Heart left ventricle (tissue), 16 donors: ENCODE data around the gene ZNF488. TPM values are rescaled to one million over a fixed set of nuclear protein-coding genes. Genes with fewer than 3 reads are reported as not detected.

Source experiments
- ATAC-seq, 4 donors: fragments of 200-7000 bp; cut with Tn5 transposase; one replicate each; pipeline ENCODE4 v1.9.1; 2020 to 2022; ENCODE audit warnings: moderate library complexity in 4 of 4, mild to moderate bottlenecking in 3 of 4, moderate number of reproducible peaks in 1 of 4
- DNase-seq, 5 donors: peaks; one replicate each; pipeline ENCODE4 v3.0.0-alpha.2; 2020
- H3K27ac ChIP-seq, 12 donors: fragments of 200-600 bp; sonication (generic) in 4 of 12; one replicate each; pipeline versions ENCODE4 v1.5.0 to v1.8.0; 2016 to 2022; ENCODE audit warnings: mild to moderate bottlenecking in 2 of 12
- H3K27me3 ChIP-seq, 9 donors: fragments of 200-600 bp; sonication (generic) in 2 of 9; one replicate each; pipeline versions ENCODE4 v1.5.1 to v1.8.0; 2016 to 2022; ENCODE audit warnings: mild to moderate bottlenecking in 3 of 9
- H3K36me3 ChIP-seq, 9 donors: fragments of 200-600 bp; sonication (generic) in 2 of 9; one replicate each; pipeline versions ENCODE4 v1.5.0 to v1.8.0; 2018 to 2022; ENCODE audit warnings: mild to moderate bottlenecking in 2 of 9
- H3K4me1 ChIP-seq, 12 donors: fragments of 200-600 bp; sonication (generic) in 4 of 12; one replicate each; pipeline versions ENCODE4 v1.5.0 to v1.8.0; 2016 to 2022; ENCODE audit warnings: mild to moderate bottlenecking in 3 of 12
- H3K4me3 ChIP-seq, 12 donors: fragments of 200-600 bp; sonication (generic) in 4 of 12; one replicate each; pipeline versions ENCODE4 v1.5.0 to v1.8.0; 2017 to 2022; ENCODE audit warnings: mild to moderate bottlenecking in 9 of 12, moderate library complexity in 4 of 12
- H3K9me3 ChIP-seq, 12 donors: fragments of 200-600 bp; sonication (generic) in 4 of 12; one replicate each; pipeline versions ENCODE4 v1.5.0 to v1.8.0; 2016 to 2022; ENCODE audit warnings: mild to moderate bottlenecking in 1 of 12
- CTCF ChIP-seq, 12 donors: fragments of 200-600 bp; sonication (generic) in 4 of 12; IDR thresholded peaks; one replicate each; pipeline versions ENCODE4 v1.5.0 to v1.8.0; 2018 to 2022; ENCODE audit warnings: antibody characterized with exemption in 12 of 12, mild to moderate bottlenecking in 5 of 12
- POLR2A ChIP-seq, 2 donors: fragments of 450-650 bp; IDR thresholded peaks; one replicate each; pipeline ENCODE4 v1.6.1; 2017; ENCODE audit warnings: antibody characterized with exemption in 2 of 2, mild to moderate bottlenecking in 2 of 2, moderate library complexity in 2 of 2
- WGBS, 4 donors: extraction: QIAGEN DNeasy Blood & Tissue Kit in 2 of 4; methylation state at CpG; one replicate each; pipeline versions ENCODE4 v1.1.5 to v1.1.7; 2013 to 2018; 5-methylcytosine and 5-hydroxymethylcytosine counted together
- intact Hi-C, 10 donors: fragments of 100-400 bp; cut with DNase I; formaldehyde crosslinking; loops; one replicate each; pipeline versions ENCODE4 v1.11.1 to v1.14.2; 2022
- polyA plus RNA-seq, 2 donors: library from polyadenylated mRNA; stranded (reverse); fragments of 200-250 nt; gene quantifications; one replicate each; pipeline ENCODE4 v1.2.3, GENCODE V29; 2013
- total RNA-seq, 9 donors: library from RNA; depleted of rRNA in 2 of 9; stranded (reverse); fragments of >200 nt in 2 of 9; fragmentation: NEBNext Ultra II Directional in 3 of 9; extraction: Animal tissue kit (Norgen Biotek cat#: 25700) in 3 of 9; gene quantifications; one replicate each; pipeline versions ENCODE4 v1.1.0 to v1.2.4, GENCODE V29; 2016 to 2023
- donor health status: ischemic (EF 13 %, LVEDD 7.1; RV severe dilation, severe dysfunction).
- donor health status: healthy with polysubstance abuse.
- donor health status: DM: no; HTN: yes; CAD: no.
- donor health status: DM: no; HTN: no; CAD: no.
- donor health status: ischemic (EF 25% LVEDD 6.9; RV normal size, moderate dysfunction).
- donor health status: ischemic (EF 25% LVEDD 5.7; RV mildly dilated, moderate dysfunction).
- donor health status: healthy.
- donor health status: DM: yes; HTN: yes; CAD: no.
- donor health status: ischemic (EF 35%, LVEDD 5.7; RV mildly dilated, moderate dysfunction).
- donor health status: nonischemic (EF 11% LVEDD 7.7; RV severe dilation, severe dysfunction).
- donor health status: DM: yes; HTN: yes; CAD: no.
- donor health status: PGD.
- donor health status: ischemic (EF 29% LVEDD 5.4; RV normal size, mild dysfunction).
- donor health status: nonischemic (EF 23%, LVEDD 6.1; RV moderate dilation, normal function).

The ZNF488 gene
- total and polyA plus RNA-seq, 11 donors, result 0.06 to 0.25 (median 0.08) TPM; not detected in 6

- Histone ChIP-seq H3K27me3 (peaks cover 0 to 13% (median 0%) of the 10 kb centered on the region in 9 donors), H3K4me3 (no peak overlapping the region), H3K4me1 (peaks cover 0 to 13% (median 0%) of the 10 kb centered on the region in 12 donors), H3K27ac (peak overlapping the region in 3 of 12 donors; percentile 2 to 40 (median 37)), H3K9me3 (no peaks in the 10 kb centered on the region), H3K36me3 (no peaks in the 10 kb centered on the region)
- TF ChIP-seq POLR2A (IDR thresholded peaks at IDR 0.05) (no peak), CTCF (IDR thresholded peaks at IDR 0.05) (no peak)
- intact Hi-C loops, result no loop called here
- ATAC-seq, result peak; percentile 69 to 80 (median 77)
- 31 to 42% (median 37%) methylated on average over 4 to 5 of the region's 5 CpGs for WGBS, 4 donors
- no peak for DNase-seq
These were observed 57.7 kb downstream of the ZNF488 start for GRCh38 chr10:47326306-47326926.

- TF ChIP-seq CTCF (IDR thresholded peaks at IDR 0.05) (no peak), POLR2A (IDR thresholded peaks at IDR 0.05) (no peak)
- H3K4me1 ChIP-seq, result peaks cover 0 to 13% (median 0%) of the 10 kb centered on the region in 12 donors
- DNase-seq, result no peak
- no peaks in the 10 kb centered on the region for H3K9me3 ChIP-seq
- no peak overlapping the region for H3K4me3 ChIP-seq
- H3K36me3 ChIP-seq, result no peaks in the 10 kb centered on the region
- peaks cover 0 to 16% (median 0%) of the 10 kb centered on the region in 9 donors for H3K27me3 ChIP-seq
- H3K27ac ChIP-seq, result no peak overlapping the region
- no peak for ATAC-seq
- 89 to 95% (median 89%) methylated on average over 27 to 30 of the region's 30 CpGs for WGBS, 4 donors
- intact Hi-C loops, result no loop called here
These were observed 58.5 kb downstream of the ZNF488 start for GRCh38 chr10:47325303-47326291.

- Histone ChIP-seq H3K27me3 (peaks cover 0 to 16% (median 0%) of the 10 kb centered on the region in 9 donors), H3K4me1 (peaks cover 0 to 13% (median 0%) of the 10 kb centered on the region in 12 donors), H3K27ac (no peak overlapping the region), H3K36me3 (no peaks in the 10 kb centered on the region), H3K9me3 (no peaks in the 10 kb centered on the region), H3K4me3 (no peak overlapping the region)
- intact Hi-C loops, result no loop called here
- TF ChIP-seq POLR2A (IDR thresholded peaks at IDR 0.05) (no peak), CTCF (IDR thresholded peaks at IDR 0.05) (no peak)
- 42 to 54% (median 48%) methylated on average over 5 of the region's 5 CpGs for WGBS, 4 donors
- ATAC-seq (no peak), DNase-seq (no peak)
These were observed 60.3 kb downstream of the ZNF488 start for GRCh38 chr10:47323636-47324296.
